ENCODE data around the gene SCRN2. TPM values are rescaled to one million over a fixed set of nuclear protein-coding genes. Genes with fewer than 3 reads are reported as not detected.

Gene SCRN2
- total RNA-seq, 4 donors from 2014 or later = 13.9 to 24.8 (median 17.8) TPM

Other genes starting within 250 kb of the SCRN2 start
- gene KPNB1, start 191.4 kb downstream of the SCRN2 start, total RNA-seq = 100 to 1,000 TPM; 148 to 233 (median 186) TPM
- gene TBKBP1, start 147.1 kb downstream of the SCRN2 start, total RNA-seq = 10 to 100 TPM in 2 of 4 donors, 1 to 10 TPM in 2; 3.1 to 12.7 (median 7.9) TPM
- gene TBX21, start 108.0 kb downstream of the SCRN2 start, total RNA-seq = 1 to 10 TPM in 3 of 4 donors, not detected in 1; 1.1 to 4.5 (median 2.9) TPM
- 1 to 10 TPM; 1.1 to 4.6 (median 1.6) TPM for gene OSBPL7, start 19.5 kb downstream of the SCRN2 start, total RNA-seq
- 10 to 100 TPM; 23.2 to 36.6 (median 30.0) TPM for gene MRPL10, start 9.7 kb downstream of the SCRN2 start, total RNA-seq
- under 1 TPM in 1 of 4 donors, not detected in 3; 0.18 TPM for gene LRRC46, start 9.6 kb downstream of the SCRN2 start, total RNA-seq
- 1 to 10 TPM; 1.1 to 6.4 (median 3.8) TPM for gene SP6, start 9.9 kb upstream of the SCRN2 start, total RNA-seq
- 1 to 10 TPM; 4.0 to 9.9 (median 9.2) TPM for gene SP2, start 55.0 kb upstream of the SCRN2 start, total RNA-seq
- 10 to 100 TPM; 25.6 to 38.6 (median 34.2) TPM for gene PNPO, start 100.3 kb upstream of the SCRN2 start, total RNA-seq
- 10 to 100 TPM in 1 of 4 donors, 1 to 10 TPM in 3; 3.3 to 12.5 (median 7.1) TPM for gene PRR15L, start 116.6 kb upstream of the SCRN2 start, total RNA-seq
- gene CDK5RAP3, start 129.8 kb upstream of the SCRN2 start, total RNA-seq = 100 to 1,000 TPM in 1 of 4 donors, 10 to 100 TPM in 3; 60.1 to 141 (median 66.0) TPM
- 10 to 100 TPM in 1 of 4 donors, 1 to 10 TPM in 2, under 1 TPM in 1; 0.91 to 14.5 (median 5.7) TPM for gene COPZ2, start 196.5 kb upstream of the SCRN2 start, total RNA-seq
- 100 to 1,000 TPM in 1 of 4 donors, 10 to 100 TPM in 3; 41.6 to 103 (median 60.0) TPM for gene NFE2L1, start 207.1 kb upstream of the SCRN2 start, total RNA-seq